Suprapubic skin (tissue), 4 donors: Measurements from ENCODE around the gene PLD5. TPM values are rescaled to one million over a fixed set of nuclear protein-coding genes. Genes with fewer than 3 reads are reported as not detected.
"Not testable (repeated sequence)": the region's sequence is repeated elsewhere in the genome, so short reads cannot be mapped to it uniquely, and the experiment has no call there.

ENCODE experiments used
- DNase-seq, 2 donors: peaks; one replicate each; pipeline ENCODE4 v3.0.0-alpha.2; 2019; ENCODE audit warnings: low spot score in 2 of 2
- H3K27ac ChIP-seq: fragments of 200-600 bp; sonication (generic); one replicate; pipeline ENCODE4 v1.5.1; 2019
- H3K27me3 ChIP-seq: fragments of 200-600 bp; sonication (generic); one replicate; pipeline ENCODE4 v1.5.1; 2019
- H3K36me3 ChIP-seq: fragments of 200-600 bp; sonication (generic); one replicate; pipeline ENCODE4 v1.5.1; 2019
- H3K4me1 ChIP-seq: fragments of 200-600 bp; sonication (generic); one replicate; pipeline ENCODE4 v1.5.1; 2019
- H3K4me3 ChIP-seq: fragments of 200-600 bp; sonication (generic); one replicate; pipeline ENCODE4 v1.5.1; 2019; ENCODE audit warnings: mild to moderate bottlenecking
- H3K9me3 ChIP-seq: fragments of 200-600 bp; sonication (generic); one replicate; pipeline ENCODE4 v1.5.1; 2019
- CTCF ChIP-seq, 2 donors: fragments of 200-600 bp in 1 of 2; fragments of 450-650 bp in 1 of 2; sonication (generic) in 1 of 2; IDR thresholded peaks; one replicate each; pipeline ENCODE4 v1.5.1; 2016 to 2019; ENCODE audit warnings: antibody characterized with exemption in 2 of 2, mild to moderate bottlenecking in 1 of 2, moderate library complexity in 1 of 2
- EP300 ChIP-seq: sonication (generic); formaldehyde crosslinking; IDR thresholded peaks from one replicate; pipeline ENCODE4 v1.6.1; 2017; ENCODE audit warnings: antibody characterized with exemption
- POLR2A ChIP-seq, 2 donors: fragments of 450-650 bp; IDR thresholded peaks; one replicate each; pipeline ENCODE4 v1.6.1; 2017; ENCODE audit warnings: antibody characterized with exemption in 2 of 2, mild to moderate bottlenecking in 2 of 2, moderate library complexity in 2 of 2
- POLR2AphosphoS5 ChIP-seq, 3 donors: sonication (generic); formaldehyde crosslinking; IDR thresholded peaks; one replicate each; pipeline ENCODE4 v1.6.1; 2017; ENCODE audit warnings: antibody characterized with exemption in 3 of 3
- WGBS: methylation state at CpG from one replicate; pipeline ENCODE4 v1.1.5; 2018; 5-methylcytosine and 5-hydroxymethylcytosine counted together
- total RNA-seq, 4 donors: library from RNA; depleted of rRNA; stranded (reverse); fragments of >200 nt; gene quantifications; one replicate each; pipeline ENCODE4 v1.1.0, GENCODE V29; 2016

The PLD5 gene
- total RNA-seq, 4 donors from 2014 or later, result 0.21 to 0.64 TPM; not detected in 2

DNA sequence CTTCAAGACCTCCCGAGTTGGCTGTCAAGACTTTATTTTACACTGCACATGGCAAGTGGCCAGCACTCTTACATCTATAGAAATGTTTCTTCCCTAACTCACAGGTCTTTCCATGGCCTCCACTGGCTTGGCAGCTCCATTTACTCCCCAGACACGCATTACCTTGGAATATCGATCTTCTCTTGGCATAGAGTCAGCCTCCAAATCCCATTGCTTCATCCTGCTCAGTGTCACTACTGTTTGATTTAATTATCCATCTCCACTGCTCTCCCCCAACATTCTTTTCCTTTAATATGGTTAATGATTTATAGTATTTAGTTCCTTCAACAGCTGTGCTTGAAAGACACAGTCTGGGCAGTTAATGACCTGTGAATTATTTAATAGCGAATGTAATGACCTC lies 284.4 kb downstream of the PLD5 start:
- 59% methylated on average over 4 of the region's 4 CpGs for WGBS
- H3K36me3 ChIP-seq, result no peaks in the 10 kb centered on the region
- TF ChIP-seq EP300 (no peak), POLR2A (IDR thresholded peaks at IDR 0.05) (no peak), CTCF (IDR thresholded peaks at IDR 0.05) (no peak), POLR2AphosphoS5 (IDR thresholded peaks at IDR 0.05) (no peak)
- peaks cover 8% of the 10 kb centered on the region for H3K4me1 ChIP-seq
- H3K27me3 ChIP-seq, result no peaks in the 10 kb centered on the region
- H3K9me3 ChIP-seq, result peaks cover 3% of the 10 kb centered on the region
- no peak for DNase-seq
- H3K4me3 ChIP-seq, result no peak overlapping the region
- no peak overlapping the region for H3K27ac ChIP-seq

DNA sequence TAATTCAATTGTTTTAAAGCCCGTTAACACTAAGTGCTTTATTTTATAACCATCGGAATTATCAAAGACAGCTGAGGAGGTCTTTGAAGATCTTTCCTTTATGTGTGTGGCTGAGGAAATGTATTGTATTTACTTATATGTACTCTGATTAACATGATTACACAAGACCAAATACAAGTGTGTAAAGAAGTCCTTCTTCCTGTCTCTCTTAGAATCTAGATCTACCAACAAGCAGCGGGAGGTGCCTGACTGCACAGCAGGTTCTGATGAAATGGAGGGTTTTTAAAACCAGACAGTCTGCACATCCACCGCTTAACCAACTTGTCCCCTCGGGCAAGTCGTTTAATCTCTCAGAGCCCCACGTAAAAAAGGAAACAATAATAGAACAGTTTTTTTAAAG lies 285.1 kb downstream of the PLD5 start:
- WGBS, result 69% methylated on average over 7 of the region's 7 CpGs
- TF ChIP-seq POLR2AphosphoS5 (IDR thresholded peaks at IDR 0.05) (no peak), POLR2A (IDR thresholded peaks at IDR 0.05) (no peak), CTCF (IDR thresholded peaks at IDR 0.05) (no peak), EP300 (no peak)
- Histone ChIP-seq H3K36me3 (no peaks in the 10 kb centered on the region), H3K4me1 (peaks cover 8% of the 10 kb centered on the region), H3K27ac (no peak overlapping the region), H3K9me3 (peaks cover 3% of the 10 kb centered on the region), H3K27me3 (no peaks in the 10 kb centered on the region), H3K4me3 (no peak overlapping the region)
- DNase-seq, result no peak

DNA sequence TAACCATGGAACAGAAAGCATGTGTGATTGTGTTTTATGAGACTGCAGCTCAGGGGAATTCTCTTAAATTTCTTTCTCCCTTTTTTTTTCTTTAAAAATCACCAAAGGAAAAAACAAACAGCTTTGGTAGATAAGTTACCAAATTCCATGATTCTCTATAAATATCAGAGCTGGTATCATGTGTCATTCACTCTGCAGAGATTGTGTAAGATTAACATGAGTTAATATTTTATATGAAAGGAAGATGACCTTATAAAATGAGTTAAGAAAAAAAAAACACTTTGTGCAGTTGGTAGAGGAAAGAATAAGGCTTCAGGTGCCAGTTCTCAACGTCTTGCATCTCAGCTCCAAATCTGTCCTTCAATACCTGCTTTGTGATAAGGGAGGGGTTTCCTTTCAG lies 287.4 kb downstream of the PLD5 start:
- WGBS, result 59% methylated on average over 1 of the region's 1 CpG
- DNase-seq, result no peak
- Histone ChIP-seq H3K4me3 (no peak overlapping the region), H3K9me3 (peaks cover 3% of the 10 kb centered on the region), H3K27ac (no peak overlapping the region), H3K27me3 (no peaks in the 10 kb centered on the region), H3K36me3 (no peaks in the 10 kb centered on the region), H3K4me1 (no peaks in the 10 kb centered on the region)
- no peak for TF ChIP-seq CTCF (IDR thresholded peaks at IDR 0.05)
- TF ChIP-seq EP300, result no peak
- no peak for TF ChIP-seq POLR2AphosphoS5 (IDR thresholded peaks at IDR 0.05)
- no peak for TF ChIP-seq POLR2A (IDR thresholded peaks at IDR 0.05)

GRCh38 chr1:242228991-242229390 lies 295.5 kb downstream of the PLD5 start:
- no peak for TF ChIP-seq POLR2A (IDR thresholded peaks at IDR 0.05)
- Histone ChIP-seq H3K9me3 (no peaks in the 10 kb centered on the region), H3K27me3 (no peaks in the 10 kb centered on the region), H3K36me3 (no peaks in the 10 kb centered on the region), H3K4me1 (no peaks in the 10 kb centered on the region), H3K4me3 (no peak overlapping the region), H3K27ac (no peak overlapping the region)
- no peak for DNase-seq
- WGBS, result 89% methylated on average over 3 of the region's 3 CpGs

DNA sequence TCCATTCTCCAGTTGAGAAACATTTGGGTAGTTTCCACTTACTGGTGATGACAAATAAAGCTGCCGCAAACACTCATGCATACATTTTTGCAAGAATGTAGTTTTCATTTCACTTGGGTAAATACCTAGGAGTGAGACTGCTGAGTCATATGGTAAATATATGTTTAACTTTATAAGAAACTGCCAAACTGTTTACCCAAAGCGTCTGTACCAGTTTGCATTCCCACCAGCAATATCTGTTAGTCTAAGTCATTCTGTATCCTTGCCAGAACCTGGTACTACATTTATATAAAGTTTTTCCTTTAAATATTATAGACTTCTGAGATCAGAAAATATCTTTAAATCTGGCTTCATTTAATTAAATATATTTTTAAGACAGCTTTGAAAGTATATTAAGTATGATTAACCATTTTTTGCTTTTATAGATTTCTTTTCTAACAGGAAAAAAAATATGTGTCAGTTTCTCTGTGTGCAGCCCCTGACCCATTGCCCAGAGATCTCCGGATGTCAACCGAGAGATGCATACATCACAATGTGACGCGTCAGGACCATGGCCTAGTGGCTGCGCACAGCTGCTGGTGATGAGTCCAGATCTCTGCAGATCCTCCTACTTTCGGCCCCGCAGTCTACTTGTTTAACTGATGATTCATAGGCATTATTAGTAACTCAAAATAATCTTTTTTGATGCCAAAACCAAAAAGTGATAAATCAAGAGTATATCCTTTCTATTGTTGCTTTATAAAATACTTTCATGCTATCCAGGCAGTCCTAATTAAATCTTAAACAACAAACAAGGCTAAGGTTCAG lies 298.5 kb downstream of the PLD5 start:
- WGBS, result 86% methylated on average over 9 of the region's 9 CpGs
- no peaks in the 10 kb centered on the region for H3K9me3 ChIP-seq
- no peaks in the 10 kb centered on the region for H3K4me1 ChIP-seq
- no peaks in the 10 kb centered on the region for H3K36me3 ChIP-seq
- TF ChIP-seq EP300, result no peak
- no peak for TF ChIP-seq CTCF (IDR thresholded peaks at IDR 0.05)
- TF ChIP-seq POLR2AphosphoS5 (IDR thresholded peaks at IDR 0.05), result no peak
- no peak for TF ChIP-seq POLR2A (IDR thresholded peaks at IDR 0.05)
- no peak for DNase-seq
- H3K4me3 ChIP-seq, result no peak overlapping the region
- no peaks in the 10 kb centered on the region for H3K27me3 ChIP-seq
- H3K27ac ChIP-seq, result no peak overlapping the region

- not testable (repeated sequence) for DNase-seq, H3K9me3 ChIP-seq, H3K27me3 ChIP-seq, H3K4me3 ChIP-seq, H3K4me1 ChIP-seq, H3K27ac ChIP-seq, H3K36me3 ChIP-seq
- WGBS, result 73% methylated on average over 16 of the region's 16 CpGs
Measured at GRCh38 chr1:242224878-242225766, 299.4 kb downstream of the PLD5 start.
